GM18907 (cell line): Measurements from ENCODE around the gene TBC1D22A.

Experiments used
- ATAC-seq: cut with Tn5 transposase; IDR thresholded peaks from one replicate; pipeline ENCODE4 v1.9.1; 2021; ENCODE audit warnings: mild to moderate bottlenecking, moderate library complexity; ENCODE audit not compliant: unreplicated experiment

TBC1D22A gene

GRCh38 chr22:46923394-46923793 lies 160.9 kb downstream of the TBC1D22A start:
- no peak for ATAC-seq

- ATAC-seq: no peak
Measured at GRCh38 chr22:46925818-46926217, 163.4 kb downstream of the TBC1D22A start.

- no peak for ATAC-seq
Measured at GRCh38 chr22:46929046-46929709, 166.7 kb downstream of the TBC1D22A start.

GRCh38 chr22:46929710-46930204 lies 167.3 kb downstream of the TBC1D22A start:
- ATAC-seq: no peak

- ATAC-seq: no peak
Measured at GRCh38 chr22:46931414-46931813, 169.0 kb downstream of the TBC1D22A start.

GRCh38 chr22:46931881-46932280 lies 169.4 kb downstream of the TBC1D22A start:
- ATAC-seq: no peak

- ATAC-seq: no peak
Measured at GRCh38 chr22:46933040-46933930, 170.8 kb downstream of the TBC1D22A start.

- no peak for ATAC-seq
Measured at GRCh38 chr22:46934172-46934745, 171.8 kb downstream of the TBC1D22A start.

GRCh38 chr22:46934746-46935491 lies 172.5 kb downstream of the TBC1D22A start:
- ATAC-seq: no peak

- no peak for ATAC-seq
Measured at GRCh38 chr22:46935506-46936377, 173.3 kb downstream of the TBC1D22A start.

GRCh38 chr22:46936378-46936903 lies 174.0 kb downstream of the TBC1D22A start:
- no peak for ATAC-seq

GRCh38 chr22:46937185-46937584 lies 174.7 kb downstream of the TBC1D22A start:
- ATAC-seq: no peak

GRCh38 chr22:46937939-46938338 lies 175.5 kb downstream of the TBC1D22A start:
- no peak for ATAC-seq

GRCh38 chr22:46941968-46942798 lies 179.7 kb downstream of the TBC1D22A start:
- ATAC-seq: no peak

- ATAC-seq: no peak
Measured at GRCh38 chr22:46942799-46943785, 180.6 kb downstream of the TBC1D22A start.

GRCh38 chr22:46945481-46945880 lies 183.0 kb downstream of the TBC1D22A start:
- no peak for ATAC-seq

- ATAC-seq: no peak
Measured at GRCh38 chr22:46946383-46946962, 184.0 kb downstream of the TBC1D22A start.
